HG03521 (cell line): ENCODE results near the gene TRAF2.

Source experiments
- ATAC-seq: cut with Tn5 transposase; IDR thresholded peaks from one replicate; pipeline ENCODE4 v1.9.1; 2021; ENCODE audit warnings: mild to moderate bottlenecking, moderate library complexity; ENCODE audit not compliant: unreplicated experiment

TRAF2 gene

DNA sequence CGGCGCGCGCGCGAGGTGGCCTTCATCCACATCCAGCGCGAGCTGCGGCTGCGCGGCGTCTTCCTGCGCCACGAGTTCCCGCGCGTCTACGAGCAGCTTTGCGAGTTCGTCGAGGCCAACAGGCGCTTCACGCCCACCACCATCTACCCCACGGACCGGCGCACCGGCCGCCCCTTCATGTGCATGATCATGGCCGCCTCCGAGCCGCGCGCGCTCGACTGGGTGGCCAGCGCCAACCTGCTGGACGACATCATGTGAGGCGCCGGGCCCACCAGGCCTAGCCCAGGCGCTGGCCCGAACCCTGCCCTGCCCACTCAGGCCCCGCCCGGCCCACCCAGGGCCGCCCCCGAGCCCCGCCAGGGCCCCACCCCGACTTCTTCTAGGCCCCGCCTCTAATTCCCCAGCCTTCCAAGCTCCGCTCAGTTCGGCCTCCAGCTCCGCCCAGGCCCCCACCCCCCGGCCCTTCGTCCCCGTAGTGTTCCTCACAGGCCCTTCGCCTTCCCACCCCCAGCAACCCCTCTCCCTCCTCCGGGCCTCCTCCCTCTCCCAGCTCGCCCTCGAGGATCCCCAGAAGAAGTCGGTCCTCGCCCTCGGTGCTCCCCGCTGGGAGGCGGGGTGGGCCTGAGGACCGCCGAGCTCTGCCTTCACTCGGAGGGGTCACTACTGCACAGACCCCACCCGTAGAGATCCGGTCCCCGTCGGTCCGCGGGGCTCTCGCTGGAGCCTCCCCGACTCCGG, 39.1 kb upstream of the TRAF2 start:
- ATAC-seq = no peak

DNA sequence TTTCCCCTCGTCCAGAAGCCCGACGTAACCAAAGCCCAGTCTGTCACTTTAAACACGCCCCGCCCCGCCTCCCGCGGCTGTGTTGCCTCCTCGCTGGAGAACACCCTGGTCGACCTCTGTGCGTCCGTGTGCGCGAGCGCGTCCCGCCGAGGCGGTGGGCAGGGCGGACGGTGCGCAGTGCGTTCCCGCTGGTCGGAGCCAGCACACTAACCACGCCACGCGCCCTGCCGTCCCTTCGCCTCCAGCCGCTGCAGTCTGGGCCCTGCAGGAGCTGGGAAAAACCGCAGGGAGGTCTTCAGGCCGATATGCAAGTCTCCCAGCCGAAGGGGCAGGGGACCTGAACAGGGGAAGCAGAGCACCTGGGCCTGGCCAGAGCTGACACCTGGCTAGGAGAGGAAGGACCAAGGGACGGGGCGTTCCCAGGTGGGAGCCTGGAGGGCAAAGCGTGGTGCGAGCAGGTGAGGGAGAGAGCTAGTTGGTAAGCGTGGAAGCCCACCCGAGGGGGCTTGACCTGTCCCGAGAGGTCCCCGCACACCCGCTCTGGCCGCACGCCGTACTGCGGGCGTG, 38.4 kb upstream of the TRAF2 start:
- no peak for ATAC-seq

- no peak for ATAC-seq
Measured at GRCh38 chr9:136848393-136849037, 37.8 kb upstream of the TRAF2 start.

- peak; percentile 81 for ATAC-seq
Measured at GRCh38 chr9:136849038-136849959, 37.0 kb upstream of the TRAF2 start, which contains the start of gene PHPT1. Gene PHPT1 (plus strand): TSS chr9:136849409. CDS start chr9:136849431, 22 bp downstream.

GRCh38 chr9:136849960-136850865, 36.1 kb upstream of the TRAF2 start:
- no peak for ATAC-seq

GRCh38 chr9:136850866-136851775, 35.2 kb upstream of the TRAF2 start:
- ATAC-seq = no peak

- ATAC-seq = no peak
Measured at GRCh38 chr9:136851941-136852663, 34.2 kb upstream of the TRAF2 start, which contains the start of gene MAMDC4. Gene MAMDC4 (plus strand): TSS chr9:136852346. CDS start chr9:136852417, 71 bp downstream.

DNA sequence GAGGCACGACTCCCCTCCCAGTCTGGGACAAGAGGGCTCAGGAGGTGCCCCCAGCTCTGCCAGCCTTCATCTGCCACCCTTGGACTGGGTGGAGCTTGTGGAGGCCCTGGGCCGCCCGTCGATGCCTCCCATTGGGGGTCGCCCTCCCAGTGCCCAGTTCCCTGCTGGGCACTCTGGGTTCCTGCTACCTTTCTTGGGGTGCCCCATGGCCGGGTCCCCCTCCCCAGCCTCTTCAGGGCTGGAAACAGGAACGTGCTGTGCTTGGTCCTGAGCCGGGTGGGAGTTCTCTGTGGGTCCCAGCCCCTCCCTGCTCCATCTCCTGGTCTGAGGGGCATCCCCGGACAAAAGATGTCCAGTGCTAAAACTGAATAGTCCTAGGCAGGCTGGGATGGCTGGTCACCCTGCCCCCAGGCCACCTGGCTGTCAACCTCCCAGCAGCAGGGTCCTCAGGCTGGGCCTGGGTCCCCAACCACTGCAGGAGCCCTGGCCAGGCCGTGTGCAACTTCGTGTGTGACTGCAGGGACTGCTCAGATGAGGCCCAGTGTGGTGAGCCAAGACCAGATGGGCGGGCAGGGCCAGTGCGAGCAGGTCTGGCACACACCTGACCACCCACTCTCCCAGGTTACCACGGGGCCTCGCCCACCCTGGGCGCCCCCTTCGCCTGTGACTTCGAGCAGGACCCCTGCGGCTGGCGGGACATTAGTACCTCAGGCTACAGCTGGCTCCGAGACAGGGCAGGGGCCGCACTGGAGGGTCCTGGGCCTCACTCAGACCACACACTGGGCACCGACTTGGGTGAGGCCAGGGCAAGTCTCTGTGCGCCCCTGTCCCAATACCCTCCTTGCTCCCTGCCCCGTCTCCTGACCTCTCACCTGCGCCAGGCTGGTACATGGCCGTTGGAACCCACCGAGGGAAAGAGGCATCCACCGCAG, 33.4 kb upstream of the TRAF2 start:
- ATAC-seq = no peak

DNA sequence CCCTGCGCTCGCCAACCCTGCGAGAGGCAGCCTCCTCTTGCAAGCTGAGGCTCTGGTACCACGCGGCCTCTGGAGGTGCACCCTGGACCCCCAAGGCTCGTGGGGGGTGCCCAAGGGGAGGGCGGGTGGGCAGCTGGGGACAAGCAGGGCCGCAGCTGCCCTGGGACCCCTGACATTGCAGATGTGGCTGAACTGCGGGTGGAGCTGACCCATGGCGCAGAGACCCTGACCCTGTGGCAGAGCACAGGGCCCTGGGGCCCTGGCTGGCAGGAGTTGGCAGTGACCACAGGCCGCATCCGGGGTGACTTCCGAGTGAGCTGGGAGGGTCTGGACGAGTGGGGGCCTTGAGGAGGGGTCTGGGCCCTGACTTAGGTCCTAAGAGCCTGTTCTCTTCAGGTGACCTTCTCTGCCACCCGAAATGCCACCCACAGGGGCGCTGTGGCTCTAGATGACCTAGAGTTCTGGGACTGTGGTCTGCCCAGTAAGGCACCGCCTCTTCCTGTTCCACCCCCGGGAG, 32.7 kb upstream of the TRAF2 start:
- ATAC-seq = no peak

- no peak for ATAC-seq
Measured at GRCh38 chr9:136854113-136854841, 32.0 kb upstream of the TRAF2 start.

- ATAC-seq = no peak
Measured at GRCh38 chr9:136854842-136855460, 31.4 kb upstream of the TRAF2 start.

DNA sequence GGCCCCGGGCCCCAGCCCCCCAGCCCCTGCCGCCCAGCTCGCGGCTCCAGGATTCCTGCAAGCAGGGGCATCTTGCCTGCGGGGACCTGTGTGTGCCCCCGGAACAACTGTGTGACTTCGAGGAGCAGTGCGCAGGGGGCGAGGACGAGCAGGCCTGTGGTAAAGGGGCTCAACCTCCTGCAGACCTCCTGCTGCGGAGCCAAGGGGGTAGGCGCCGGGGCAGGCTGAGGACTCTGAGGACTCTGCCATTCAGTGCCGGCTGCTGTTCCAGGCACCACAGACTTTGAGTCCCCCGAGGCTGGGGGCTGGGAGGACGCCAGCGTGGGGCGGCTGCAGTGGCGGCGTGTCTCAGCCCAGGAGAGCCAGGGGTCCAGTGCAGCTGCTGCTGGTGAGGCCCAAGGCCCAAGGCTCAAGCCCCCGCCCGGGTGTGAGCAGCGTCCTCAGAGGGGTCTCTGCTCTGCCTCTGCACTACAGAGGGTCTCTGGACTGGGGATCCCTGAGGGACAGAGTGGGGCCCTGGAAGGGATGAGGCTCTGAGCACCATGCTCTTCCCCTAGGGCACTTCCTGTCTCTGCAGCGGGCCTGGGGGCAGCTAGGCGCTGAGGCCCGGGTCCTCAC, 30.7 kb upstream of the TRAF2 start:
- no peak for ATAC-seq

DNA sequence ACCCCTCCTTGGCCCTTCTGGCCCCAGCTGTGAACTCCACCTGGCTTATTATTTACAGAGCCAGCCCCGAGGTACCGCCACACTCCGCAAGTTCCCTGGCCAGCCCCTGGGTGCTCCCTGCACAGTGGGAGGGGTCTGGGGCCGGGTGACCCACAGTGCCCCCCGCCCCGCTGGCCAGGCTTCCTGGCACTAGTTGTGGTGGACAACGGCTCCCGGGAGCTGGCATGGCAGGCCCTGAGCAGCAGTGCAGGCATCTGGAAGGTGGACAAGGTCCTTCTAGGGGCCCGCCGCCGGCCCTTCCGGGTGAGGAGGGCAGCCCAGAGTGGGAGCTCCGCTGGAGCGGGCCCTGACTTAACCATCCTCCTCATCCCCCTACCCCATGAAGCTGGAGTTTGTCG, 30.2 kb upstream of the TRAF2 start:
- ATAC-seq = no peak

DNA sequence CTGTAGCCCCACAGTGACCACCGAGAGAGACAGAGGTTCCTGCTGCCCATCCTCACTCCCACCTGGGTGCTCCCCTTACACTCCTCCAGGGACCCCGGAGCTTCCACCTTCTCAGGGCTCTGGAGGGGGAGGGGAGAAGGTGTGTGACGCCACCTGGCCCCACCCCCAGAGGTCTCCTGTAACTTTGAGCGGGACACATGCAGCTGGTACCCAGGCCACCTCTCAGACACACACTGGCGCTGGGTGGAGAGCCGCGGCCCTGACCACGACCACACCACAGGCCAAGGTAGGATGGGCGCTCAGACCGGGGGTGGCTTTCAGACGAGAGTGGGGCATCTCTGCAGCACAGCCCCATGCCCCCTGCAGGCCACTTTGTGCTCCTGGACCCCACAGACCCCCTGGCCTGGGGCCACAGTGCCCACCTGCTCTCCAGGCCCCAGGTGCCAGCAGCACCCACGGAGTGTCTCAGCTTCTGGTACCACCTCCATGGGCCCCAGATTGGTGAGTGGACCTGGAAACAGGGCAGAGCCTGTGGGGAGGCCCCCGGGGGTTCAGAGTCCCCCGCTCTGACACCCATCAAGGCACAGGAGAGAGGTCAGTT, 29.7 kb upstream of the TRAF2 start:
- no peak for ATAC-seq

GRCh38 chr9:136857166-136857565, 29.1 kb upstream of the TRAF2 start:
- ATAC-seq = no peak
